HG03097 (cell line): ENCODE measurements around the gene PTPRA.
"Not testable (repeated sequence)": the region's sequence is repeated elsewhere in the genome, so short reads cannot be mapped to it uniquely, and the experiment has no call there.

Experiments used
- ATAC-seq: cut with Tn5 transposase; IDR thresholded peaks from one replicate; pipeline ENCODE4 v1.9.1; 2021; ENCODE audit not compliant: unreplicated experiment, low FRiP score

PTPRA gene

DNA sequence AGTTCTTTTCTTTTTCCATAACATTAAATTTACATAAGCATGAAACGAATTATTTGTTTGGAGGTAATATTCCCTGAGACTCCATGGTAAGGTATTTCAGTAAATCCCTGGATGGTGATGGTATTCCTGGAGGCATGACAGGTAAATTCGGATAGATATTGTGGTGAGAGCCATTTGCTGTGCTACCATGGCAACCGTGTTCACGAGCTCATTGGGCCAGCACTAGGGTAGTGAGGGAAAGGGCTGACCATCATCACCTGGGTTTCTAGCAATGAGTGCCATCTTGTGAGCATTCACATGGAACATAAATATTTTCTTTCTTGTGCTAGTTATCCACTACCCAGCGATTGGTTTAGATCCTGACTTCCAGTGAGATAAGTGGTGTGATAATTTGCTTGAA lies 118.3 kb downstream of the PTPRA start:
- ATAC-seq, result no peak

DNA sequence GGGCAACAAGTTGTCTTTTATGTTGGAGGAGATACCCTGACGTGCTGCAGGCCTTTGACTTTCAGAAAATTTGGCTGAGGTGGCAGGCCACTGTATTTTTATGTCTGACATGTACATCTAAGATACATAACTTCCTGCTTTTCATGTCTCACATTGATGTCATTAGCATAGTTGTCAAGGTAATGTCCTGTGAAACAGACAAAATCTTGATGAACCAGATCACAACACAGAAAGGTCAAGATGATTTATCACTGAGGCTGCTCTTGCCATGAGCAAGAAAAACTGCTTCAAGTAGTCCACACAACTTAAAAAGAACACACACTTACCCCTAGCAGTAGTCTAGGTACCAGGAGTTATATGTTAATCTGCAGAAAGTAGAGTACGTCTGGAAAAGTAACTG lies 120.0 kb downstream of the PTPRA start:
- no peak for ATAC-seq

DNA sequence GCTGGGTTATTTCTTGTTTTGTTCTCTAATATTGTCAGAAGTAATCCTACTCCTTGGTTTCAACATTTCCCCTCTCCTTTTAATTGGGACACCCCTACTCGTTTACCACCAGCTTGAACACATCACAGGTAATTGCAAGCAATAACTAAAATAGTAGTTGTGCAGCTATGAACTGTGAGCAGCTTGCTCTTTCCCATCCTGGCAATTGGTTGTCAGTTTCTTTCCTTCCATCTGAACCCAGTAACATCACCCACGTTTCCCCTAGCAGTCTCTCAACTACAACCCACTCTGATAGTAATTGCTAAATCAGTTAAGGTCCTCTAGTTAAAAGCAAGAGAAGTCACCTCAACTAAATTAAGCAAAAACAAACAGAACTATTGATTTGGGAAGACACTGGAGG lies 122.5 kb downstream of the PTPRA start:
- no peak for ATAC-seq

DNA sequence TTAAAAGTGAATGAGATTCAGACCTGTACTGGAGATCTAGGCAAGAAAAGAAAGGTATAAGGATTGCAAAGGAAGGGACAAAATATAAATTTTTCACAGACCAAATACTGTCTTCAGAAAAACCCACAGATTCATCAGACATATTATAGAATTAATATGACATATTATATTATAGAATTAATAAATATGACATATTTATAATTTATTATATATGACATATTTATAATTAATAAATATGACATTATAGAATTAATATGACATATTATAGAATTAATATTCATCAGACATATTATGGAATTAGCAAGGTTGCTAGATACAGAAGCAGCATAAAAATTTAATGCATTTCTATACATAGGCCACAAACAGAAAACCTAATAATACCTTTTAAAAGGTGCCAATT lies 125.4 kb downstream of the PTPRA start:
- ATAC-seq, result no peak

DNA sequence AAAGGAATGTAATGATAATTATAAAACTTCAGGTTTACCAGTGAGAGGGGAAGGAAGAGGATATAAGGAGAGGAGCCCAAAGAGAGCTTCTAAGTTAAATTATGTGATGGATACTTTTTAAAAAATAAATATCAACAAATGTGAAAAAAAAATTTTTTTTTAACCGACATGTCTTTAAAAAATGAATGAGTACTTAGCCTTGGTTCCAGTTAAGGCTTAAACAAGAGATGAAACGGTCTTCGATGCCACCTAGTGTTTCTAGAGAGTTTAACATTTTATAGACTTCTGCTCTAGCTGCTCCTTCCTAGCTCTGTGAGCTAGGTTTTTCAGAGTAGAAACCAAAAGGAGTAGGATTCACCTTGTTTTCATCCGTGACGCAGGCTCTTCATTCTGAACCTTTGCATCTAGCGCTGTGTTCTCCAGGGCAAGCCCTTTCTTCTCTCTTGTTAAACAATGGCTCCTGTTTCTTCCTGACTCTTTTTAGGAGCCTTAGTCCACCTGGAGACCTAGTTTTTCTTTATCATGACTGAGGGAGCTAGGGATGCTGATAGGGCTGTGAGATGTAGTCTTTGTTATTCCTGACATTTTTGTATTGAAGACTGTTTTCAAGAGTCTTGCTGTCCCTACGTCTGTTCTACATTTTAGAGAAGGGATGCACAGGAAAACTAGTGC lies 127.7 kb downstream of the PTPRA start:
- no peak for ATAC-seq

DNA sequence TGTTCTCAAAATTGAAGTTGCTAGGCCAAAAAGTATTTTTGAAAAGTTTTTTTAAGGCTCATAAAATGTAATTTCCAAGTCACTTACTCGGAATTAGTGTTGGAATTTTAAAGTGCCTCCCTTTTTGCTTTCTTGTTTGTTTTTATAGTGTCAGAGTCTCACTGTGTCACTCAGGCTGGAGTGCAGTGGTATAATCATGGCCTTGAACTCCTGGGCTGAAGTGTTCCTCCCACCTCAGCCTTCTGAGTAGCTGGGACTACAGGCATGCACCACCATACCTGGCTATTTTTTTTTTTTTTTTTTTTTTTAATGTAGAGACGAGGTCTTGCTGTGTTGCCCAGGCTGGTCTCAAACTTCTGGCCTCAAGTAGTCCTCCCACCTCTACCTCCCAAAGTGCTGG lies 130.1 kb downstream of the PTPRA start:
- ATAC-seq, result no peak

DNA sequence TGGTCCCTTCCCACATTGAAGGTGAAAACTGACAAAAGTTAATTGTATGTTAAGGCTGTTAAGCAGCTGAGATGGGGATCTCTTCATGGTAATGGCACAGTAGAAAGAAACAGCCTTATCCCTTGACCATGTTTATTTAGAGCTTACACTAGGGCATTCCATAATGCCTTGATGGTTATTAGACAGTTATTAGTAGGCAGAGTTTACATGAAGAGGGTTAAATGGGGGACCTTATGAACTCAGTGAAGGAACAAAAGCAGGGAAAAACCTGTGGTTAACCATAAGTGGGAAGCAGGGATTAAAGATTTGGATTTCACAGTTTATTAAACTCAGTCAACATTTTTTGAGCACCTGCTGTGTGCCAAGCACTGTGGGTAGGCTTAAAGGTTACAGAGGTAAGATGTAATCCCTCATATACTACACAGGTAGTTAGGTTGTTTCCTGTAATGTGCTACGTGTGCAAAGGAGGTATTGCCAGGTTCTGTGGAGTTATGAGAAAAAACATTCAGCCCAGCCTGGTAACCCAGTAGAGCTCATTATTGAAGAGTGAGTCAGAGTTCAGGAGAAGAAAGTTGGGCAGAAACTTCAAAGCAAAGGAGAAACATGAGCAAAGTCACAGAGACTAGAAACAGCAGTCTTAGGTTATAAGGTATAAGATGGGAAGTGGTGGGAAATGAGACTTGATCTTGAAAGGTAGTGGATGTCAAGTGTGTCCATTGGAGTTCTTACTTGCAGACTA lies 137.9 kb downstream of the PTPRA start:
- ATAC-seq, result no peak

DNA sequence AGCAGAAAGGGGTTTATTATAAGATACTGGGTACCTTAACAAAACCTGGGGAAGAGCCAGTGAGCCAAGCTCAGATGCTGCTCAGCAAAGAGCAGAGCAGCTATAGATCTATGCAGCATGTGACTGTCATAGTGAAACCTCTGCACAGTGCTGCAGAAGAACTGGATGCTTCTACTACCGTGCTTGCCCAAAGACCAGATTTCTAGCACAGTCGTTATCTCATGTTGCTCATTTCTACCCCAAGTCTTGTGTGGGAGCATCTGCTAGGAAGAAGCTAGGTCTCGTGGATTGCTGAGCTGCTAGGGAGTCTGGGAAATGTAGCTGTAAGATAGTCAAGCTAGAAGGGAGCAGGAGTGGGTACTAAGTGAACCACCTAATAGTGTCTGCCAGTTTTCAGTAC lies 138.5 kb downstream of the PTPRA start:
- no peak for ATAC-seq

DNA sequence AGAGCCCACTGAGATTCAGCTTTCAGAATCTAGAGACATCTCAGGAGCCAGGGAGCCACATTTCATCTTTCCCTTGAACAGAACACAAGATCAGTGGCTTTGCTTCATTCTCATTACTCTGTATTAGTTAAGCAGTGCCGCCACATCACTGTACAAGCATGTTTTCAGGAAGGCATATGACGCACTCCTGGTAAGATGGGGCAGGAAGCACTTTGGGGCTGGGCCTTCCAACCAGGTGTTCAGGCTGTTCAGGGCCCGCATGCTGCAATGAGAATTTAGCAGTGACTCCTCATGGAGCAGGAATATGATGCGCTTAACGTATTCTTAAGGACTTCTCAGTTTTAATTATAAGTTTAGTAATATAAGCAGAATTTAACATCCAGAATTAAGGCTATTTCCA lies 140.5 kb downstream of the PTPRA start:
- no peak for ATAC-seq

DNA sequence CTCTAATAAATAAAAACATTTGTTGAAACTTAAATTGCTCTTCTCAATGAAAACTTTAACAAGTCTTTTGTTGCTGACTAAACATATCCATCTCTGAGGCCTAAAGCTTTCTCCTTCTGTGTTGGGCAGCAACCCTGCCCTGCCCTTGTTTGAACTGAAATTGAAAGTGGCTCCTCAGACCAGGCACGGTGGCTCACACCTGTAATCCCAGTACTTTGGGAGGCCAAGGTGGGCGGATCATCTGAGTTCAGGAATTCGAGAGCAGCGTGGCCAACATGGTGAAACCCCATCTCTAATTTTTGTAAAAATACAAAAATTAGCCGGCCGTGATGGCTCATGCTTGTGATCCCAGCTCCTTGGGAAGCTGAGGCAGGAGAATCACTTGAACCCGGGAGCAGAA lies 140.9 kb downstream of the PTPRA start:
- ATAC-seq, result no peak

DNA sequence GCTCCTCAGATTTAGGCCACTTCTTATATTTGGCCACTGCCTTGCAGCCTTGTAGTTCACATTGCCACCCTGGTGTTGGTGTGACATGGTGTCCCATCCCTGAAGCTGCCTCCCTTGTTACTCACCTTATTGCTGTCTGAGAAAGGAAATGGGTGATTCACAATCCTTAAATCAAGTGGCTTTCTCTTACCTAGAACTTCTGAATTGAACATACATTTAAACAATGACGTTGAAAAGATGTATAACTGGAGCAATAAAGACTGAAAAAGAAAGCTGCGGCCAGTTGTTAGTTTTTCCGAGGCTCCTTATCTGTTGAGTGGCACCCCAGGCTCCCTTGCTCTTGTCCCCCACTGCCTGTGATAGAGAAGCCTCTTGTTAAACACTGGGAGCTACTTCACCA lies 141.4 kb downstream of the PTPRA start:
- no peak for ATAC-seq

DNA sequence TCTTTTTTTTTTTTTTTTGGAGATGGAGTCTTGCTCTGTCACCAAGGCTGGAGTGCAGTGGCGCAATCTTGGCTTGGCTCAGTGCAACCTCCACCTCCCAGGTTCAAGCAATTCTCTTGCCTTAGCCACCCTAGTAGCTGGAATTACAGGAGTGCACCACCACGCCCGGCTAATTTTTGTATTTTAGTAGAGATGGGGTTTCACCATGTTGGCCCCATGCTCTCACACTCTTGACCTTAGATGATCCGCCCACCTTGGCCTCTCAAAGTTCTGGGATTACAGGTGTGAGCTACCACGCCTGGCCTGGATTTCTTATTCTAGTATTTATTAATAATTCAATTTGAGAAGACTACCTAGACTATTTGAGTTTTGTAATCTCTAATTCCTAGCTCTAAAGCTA lies 142.0 kb downstream of the PTPRA start:
- ATAC-seq, result not testable (repeated sequence)

DNA sequence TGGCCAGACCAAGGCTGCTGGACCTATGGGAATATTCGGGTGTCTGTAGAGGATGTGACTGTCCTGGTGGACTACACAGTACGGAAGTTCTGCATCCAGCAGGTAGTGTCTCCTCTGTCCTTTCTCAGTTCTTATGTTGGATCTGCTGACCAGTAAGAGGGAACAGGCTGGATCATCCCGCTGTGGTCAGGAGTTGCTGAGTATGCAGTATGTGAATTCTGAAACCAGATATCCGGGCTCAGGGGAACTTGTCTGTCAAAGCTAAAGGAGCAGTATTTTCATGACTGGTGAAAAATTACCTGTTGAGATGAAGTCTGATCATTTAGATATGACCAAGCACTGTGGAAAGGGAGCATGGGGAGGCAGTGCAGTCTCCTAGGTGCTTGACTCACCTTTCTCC lies 148.0 kb downstream of the PTPRA start:
- ATAC-seq, result no peak

DNA sequence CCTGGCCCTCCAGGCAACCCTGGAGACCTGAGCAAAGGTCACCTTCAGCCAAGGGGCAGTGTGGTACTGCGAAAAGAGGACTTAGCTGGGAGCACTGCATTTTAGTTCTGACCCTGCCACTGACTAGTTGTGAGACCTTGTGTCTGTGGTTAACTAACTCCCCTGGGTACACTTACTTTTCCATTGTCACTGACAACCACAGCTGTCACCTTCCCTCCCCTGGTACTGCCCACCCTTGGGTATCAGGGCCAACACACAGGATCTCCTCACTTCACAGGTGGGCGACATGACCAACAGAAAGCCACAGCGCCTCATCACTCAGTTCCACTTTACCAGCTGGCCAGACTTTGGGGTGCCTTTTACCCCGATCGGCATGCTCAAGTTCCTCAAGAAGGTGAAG lies 148.5 kb downstream of the PTPRA start:
- no peak for ATAC-seq

DNA sequence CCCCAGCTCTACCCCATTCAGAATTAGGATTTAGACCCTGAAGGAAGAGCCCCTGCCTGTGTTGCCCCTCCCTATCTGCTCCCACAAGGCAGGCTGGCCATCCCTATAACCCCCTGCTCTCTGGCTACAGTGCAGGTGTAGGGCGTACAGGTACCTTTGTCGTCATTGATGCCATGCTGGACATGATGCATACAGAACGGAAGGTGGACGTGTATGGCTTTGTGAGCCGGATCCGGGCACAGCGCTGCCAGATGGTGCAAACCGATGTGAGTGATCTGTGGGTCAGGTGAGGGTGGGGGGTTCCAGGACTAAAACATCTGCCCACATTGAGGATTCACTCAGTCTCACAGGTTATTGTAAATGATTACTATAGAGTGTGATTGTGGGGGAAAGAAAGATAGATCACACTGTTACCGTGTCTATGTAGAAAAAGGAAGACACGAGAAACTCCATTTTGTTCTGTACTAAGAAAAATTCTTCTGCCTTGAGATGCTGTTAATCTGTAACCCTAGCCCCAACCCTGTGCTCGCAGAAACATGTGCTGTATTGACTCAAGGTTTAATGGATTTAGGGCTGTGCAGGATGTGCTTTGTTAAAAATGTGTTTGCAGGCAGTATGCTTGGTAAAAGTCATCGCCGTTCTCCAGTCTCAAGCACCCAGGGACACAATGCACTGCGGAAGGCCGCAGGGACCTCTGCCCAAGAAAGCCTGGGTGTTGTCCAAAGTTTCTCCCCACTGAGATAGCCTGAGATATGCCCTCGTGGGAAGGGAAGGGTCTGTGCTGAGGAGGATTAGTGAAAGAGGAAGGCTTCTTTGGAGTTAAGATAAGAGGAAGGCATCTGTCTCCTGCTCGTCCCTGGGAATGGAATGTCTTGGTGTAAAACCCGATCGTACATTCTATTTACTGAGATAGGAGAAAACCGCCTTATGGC lies 149.5 kb downstream of the PTPRA start:
- not testable (repeated sequence) for ATAC-seq

DNA sequence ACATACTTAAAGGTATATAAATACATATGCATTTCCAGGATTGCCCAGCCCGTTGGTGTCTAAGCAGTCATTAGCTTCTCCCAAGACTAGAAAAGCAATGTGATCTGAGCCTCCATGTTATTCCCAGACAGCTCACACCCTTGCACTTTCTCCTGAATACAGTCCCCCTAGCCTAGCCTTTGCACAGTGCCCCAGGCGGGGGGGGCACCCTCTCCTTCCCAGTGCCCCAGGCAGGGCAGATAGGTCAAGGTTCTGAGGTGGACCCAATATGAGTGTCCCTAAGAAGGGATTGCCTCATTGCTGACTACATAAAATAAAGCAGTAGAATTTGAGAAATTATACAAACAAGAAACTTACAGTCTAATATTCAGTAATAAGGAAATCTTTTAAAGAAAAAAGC lies 154.7 kb downstream of the PTPRA start:
- ATAC-seq, result no peak

DNA sequence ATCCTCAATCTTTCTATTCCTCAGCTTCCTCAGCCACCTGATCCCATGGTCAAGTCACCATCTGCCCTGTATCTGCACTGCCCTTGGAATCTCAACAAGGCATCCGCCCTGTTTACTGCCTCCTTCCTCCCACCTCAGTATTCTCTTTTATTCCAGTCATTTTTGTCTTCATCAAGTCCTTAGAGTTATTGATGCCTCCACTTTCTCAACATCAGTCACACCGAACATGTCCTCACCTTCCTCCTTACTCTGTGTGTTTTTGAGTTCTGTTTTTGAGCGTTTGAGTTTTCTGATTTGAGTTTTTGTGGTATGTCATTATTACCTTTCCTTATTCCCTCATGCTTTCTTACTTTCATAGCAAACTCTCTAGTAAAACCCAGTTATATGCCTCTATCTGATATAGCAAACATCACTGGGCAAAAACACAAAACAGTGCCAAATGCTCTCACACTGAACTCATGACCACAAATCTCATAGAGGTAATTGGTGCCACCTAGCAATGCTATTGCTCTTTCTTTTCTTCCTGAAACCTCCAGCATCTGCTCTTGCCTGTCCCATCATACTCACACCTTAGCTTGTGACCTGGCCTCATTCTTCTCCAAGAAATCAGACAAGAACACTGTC lies 158.4 kb downstream of the PTPRA start:
- no peak for ATAC-seq

DNA sequence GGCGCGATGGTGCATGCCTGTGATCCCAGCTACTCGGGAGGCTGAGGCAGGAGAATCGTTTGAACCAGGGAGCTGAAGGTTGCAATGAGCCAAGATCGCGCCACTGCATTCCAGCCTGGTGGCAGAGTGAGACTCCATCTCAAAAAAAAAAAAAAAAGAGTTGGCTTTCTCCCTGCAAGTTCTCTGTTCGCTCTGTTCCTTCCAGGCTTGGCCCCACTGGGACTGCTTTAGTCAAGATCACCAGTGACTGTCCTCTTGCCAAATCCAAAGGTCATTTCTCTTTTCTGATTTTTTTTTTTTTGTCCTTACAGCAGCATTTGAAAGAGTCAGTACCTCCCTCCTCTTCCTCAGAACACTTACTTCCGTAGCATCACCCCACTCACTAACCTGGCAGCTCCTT lies 159.3 kb downstream of the PTPRA start:
- ATAC-seq, result no peak

DNA sequence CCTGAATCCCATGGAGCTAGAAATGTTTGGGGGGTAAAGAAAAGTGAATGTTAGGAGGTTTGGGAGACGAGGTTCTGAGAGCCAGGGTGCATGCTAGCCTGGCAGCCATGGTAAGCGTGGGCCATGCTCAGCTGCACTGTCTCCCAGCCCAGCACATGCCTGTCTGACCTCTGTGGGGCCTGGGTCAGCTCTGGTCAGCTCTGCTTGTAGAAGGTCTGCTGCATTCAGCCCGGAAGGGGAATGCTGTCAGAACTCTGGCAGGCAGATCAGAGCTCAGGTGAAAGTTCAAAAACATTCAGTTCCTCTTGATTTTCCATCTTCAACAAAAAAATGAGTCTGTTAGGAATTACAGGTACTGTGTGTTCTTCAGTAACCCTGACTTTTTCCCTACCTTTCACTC lies 164.4 kb downstream of the PTPRA start:
- no peak for ATAC-seq

DNA sequence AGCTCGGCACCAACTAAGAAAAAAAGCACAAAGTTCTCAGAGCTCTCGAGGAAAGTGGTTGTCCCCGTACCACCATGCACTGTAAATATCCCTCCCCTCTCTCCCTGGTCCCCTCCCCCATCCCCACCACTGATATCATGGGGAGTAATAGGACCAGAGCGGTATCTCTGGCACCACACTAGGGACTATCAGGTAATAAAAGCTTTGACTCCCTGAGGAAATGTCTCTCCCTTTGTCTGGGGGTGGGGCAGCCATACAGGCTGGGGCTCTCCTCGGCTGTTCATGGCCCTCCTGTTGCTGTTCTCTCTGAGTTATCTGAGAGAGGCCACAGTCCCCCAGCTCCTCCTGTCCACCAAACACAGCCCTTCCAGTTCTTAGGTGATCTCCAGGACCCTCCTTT lies 165.2 kb downstream of the PTPRA start:
- no peak for ATAC-seq

DNA sequence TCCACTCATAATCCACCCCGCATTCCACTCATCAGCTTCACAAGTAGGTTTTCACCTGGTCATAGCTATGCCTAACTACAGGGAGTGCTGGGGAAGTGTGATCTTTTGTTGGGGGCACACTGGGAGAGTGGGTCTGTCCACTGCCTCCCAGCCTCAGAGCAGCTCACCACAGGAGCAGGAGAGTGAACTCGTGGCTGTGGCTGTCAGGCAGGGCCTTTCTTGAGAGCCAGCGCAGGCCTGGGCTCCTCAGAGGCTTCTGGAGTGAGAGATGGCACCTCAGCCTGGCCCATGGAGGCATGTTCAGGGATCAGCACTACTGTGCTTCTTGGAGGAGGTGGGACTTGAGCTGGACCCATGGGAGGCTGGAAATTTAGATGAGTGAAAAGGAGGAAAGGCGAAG lies 166.1 kb downstream of the PTPRA start:
- ATAC-seq, result no peak
